ENCODE results near the gene RADX.

The RADX gene

DNA sequence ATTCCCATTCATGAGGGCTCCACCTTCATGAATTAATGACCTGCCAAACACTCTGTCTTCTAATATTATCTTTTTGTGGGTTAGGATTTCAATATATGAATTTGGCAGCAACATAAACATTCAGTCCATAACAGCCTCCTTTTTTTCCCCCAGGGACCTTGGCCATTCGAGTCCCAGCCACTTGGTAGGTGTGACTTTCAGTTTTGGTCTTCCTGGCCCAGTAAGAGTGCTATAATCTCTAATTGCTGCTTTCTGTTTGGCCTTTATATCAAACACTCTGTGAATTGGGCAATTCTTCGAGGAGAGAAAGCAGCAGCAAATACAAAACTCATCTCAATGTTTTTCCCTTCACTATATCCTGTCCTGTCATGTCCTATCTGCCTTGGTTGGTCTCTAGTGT is 12.4 kb upstream of the RADX start:
- CTCF ChIA-PET: no interaction called here
- DNase-seq (ENCODE audit: extremely low spot score): no peak
- TF ChIP-seq, protein P1, sequence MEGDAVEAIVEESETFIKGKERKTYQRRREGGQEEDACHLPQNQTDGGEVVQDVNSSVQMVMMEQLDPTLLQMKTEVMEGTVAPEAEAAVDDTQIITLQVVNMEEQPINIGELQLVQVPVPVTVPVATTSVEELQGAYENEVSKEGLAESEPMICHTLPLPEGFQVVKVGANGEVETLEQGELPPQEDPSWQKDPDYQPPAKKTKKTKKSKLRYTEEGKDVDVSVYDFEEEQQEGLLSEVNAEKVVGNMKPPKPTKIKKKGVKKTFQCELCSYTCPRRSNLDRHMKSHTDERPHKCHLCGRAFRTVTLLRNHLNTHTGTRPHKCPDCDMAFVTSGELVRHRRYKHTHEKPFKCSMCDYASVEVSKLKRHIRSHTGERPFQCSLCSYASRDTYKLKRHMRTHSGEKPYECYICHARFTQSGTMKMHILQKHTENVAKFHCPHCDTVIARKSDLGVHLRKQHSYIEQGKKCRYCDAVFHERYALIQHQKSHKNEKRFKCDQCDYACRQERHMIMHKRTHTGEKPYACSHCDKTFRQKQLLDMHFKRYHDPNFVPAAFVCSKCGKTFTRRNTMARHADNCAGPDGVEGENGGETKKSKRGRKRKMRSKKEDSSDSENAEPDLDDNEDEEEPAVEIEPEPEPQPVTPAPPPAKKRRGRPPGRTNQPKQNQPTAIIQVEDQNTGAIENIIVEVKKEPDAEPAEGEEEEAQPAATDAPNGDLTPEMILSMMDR (IDR thresholded peaks at IDR 0.05; ENCODE audit: control extremely low read depth, extremely low read depth, low read depth, missing control alignments): no peak
- POLR2A ChIA-PET: no interaction called here

- ChIA-PET POLR2A (no interaction called here), CTCF (no interaction called here)
- TF ChIP-seq, protein P1 (IDR thresholded peaks at IDR 0.05; ENCODE audit: control extremely low read depth, extremely low read depth, low read depth, missing control alignments): no peak
- DNase-seq (ENCODE audit: extremely low spot score): no peak
These were observed 5.2 kb upstream of the RADX start for GRCh38 chrX:106606571-106606970.

GRCh38 chrX:106608016-106608415 is 3.8 kb upstream of the RADX start:
- ChIA-PET POLR2A (no interaction called here), CTCF (interaction anchor here (1.2 to 1.4 kb wide), 2 partner anchors 12 to 13 kb away, joined by 3 to 4 read pairs; no protein-coding TSS in a partner anchor)
- DNase-seq (ENCODE audit: extremely low spot score): no peak
- TF ChIP-seq, protein P1 (IDR thresholded peaks at IDR 0.05; ENCODE audit: control extremely low read depth, extremely low read depth, low read depth, missing control alignments): no peak

DNA sequence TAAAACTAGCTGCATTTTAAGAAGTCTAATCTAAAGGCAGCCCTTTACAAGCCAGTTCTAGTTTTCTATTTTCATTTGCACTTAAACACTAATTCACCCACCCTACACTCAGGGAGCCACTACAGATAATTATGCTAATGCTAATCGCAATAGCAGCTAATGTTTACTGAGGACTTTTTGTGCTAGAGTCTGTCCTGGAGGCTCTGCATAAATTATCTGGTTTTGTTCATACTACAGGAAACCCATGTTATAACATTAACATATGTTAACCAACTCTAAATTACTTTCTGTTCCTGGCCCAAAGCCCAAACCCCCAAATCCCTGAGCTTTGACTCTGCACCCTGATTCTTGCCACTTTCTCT is 480 bp upstream of the RADX start:
- TF ChIP-seq, protein P1 (IDR thresholded peaks at IDR 0.05; ENCODE audit: control extremely low read depth, extremely low read depth, low read depth, missing control alignments): no peak
- no peak for DNase-seq (ENCODE audit: extremely low spot score)
- ChIA-PET POLR2A (no interaction called here), CTCF (interaction anchor here (1.9 kb wide), 1 partner anchor 9 kb away, joined by 7 read pairs; no protein-coding TSS in a partner anchor)

GRCh38 chrX:106612393-106612763 is 600 bp downstream of the RADX start:
- TF ChIP-seq, protein P1 (IDR thresholded peaks at IDR 0.05; ENCODE audit: control extremely low read depth, extremely low read depth, low read depth, missing control alignments): no peak
- ChIA-PET POLR2A (no interaction called here), CTCF (interaction anchor here (0.7 to 2.5 kb wide), 3 partner anchors 9 to 131 kb away, joined by 3 to 10 read pairs (median 3); no protein-coding TSS in a partner anchor)
- DNase-seq (ENCODE audit: extremely low spot score): no peak

DNA sequence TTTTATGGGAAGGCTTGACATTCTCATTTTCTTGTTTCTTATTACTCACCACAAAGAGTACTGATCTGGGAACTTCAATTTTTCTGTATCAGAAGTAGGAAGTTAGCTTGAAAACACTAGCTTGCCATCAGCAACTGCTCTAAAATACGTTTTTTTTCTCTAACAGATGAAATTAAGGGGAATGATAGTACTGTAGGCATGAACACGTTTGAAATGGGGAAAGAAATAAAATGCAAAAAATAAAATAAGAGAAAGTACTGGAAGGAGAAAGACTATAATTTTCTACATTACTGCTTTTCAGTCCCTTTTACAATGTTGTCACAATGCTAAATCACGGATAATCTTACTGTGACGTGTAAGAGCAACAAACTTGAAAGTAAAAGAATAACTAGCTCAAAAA is 1.5 kb downstream of the RADX start:
- DNase-seq (ENCODE audit: extremely low spot score): no peak
- ChIA-PET CTCF (interaction anchor here (1.1 to 2.5 kb wide), 2 partner anchors 36 to 132 kb away, joined by 3 to 10 read pairs; no protein-coding TSS in a partner anchor), POLR2A (no interaction called here)
- TF ChIP-seq, protein P1 (IDR thresholded peaks at IDR 0.05; ENCODE audit: control extremely low read depth, extremely low read depth, low read depth, missing control alignments): no peak

- CTCF ChIA-PET: no interaction called here
- TF ChIP-seq, protein P1 (IDR thresholded peaks at IDR 0.05; ENCODE audit: control extremely low read depth, extremely low read depth, low read depth, missing control alignments): no peak
- POLR2A ChIA-PET: no interaction called here
- DNase-seq (ENCODE audit: extremely low spot score): no peak
These were observed 3.3 kb downstream of the RADX start for GRCh38 chrX:106615041-106615440.

All from GM10248 (cell line).